Trophoblast cell (in vitro differentiated cells and primary cell): ENCODE measurements around the gene FEM1B.

Experiments used
- DNase-seq, 2 donors: peaks; one replicate each; pipeline ENCODE4 v3.0.0-alpha.2; 2016
- H2AFZ ChIP-seq: 2 replicates; pipeline ENCODE4 v1.6.1; 2013; ENCODE audit warnings: low read length, moderate library complexity, mild to moderate bottlenecking; ENCODE audit not compliant: insufficient read depth, poor library complexity
- H2AK5ac ChIP-seq: 2 replicates; pipeline ENCODE4 v1.6.1; 2013; ENCODE audit warnings: mild to moderate bottlenecking, low read length
- H2BK120ac ChIP-seq: 2 replicates; pipeline ENCODE4 v1.6.1; 2013; ENCODE audit warnings: low read length, mild to moderate bottlenecking, moderate library complexity; ENCODE audit not compliant: insufficient read depth, poor library complexity
- H2BK12ac ChIP-seq: 2 replicates; pipeline ENCODE4 v1.6.1; 2013; ENCODE audit warnings: mild to moderate bottlenecking, low read length, moderate library complexity
- H2BK5ac ChIP-seq: 2 replicates; pipeline ENCODE4 v1.6.1; 2013; ENCODE audit warnings: low read length, low read depth, moderate library complexity, mild to moderate bottlenecking; ENCODE audit not compliant: poor library complexity
- H3K14ac ChIP-seq: 2 replicates; pipeline ENCODE4 v1.6.1; 2013; ENCODE audit warnings: mild to moderate bottlenecking, low read length
- H3K18ac ChIP-seq: 2 replicates; pipeline ENCODE4 v1.6.1; 2013; ENCODE audit warnings: mild to moderate bottlenecking, low read length
- H3K23ac ChIP-seq: 2 replicates; pipeline ENCODE4 v1.6.1; 2013; ENCODE audit warnings: low read length
- H3K27ac ChIP-seq: 2 replicates; pipeline ENCODE4 v1.5.1; 2013; ENCODE audit warnings: low read depth, mild to moderate bottlenecking, inconsistent platforms, low read length, moderate library complexity
- H3K27me3 ChIP-seq: 2 replicates; pipeline ENCODE4 v1.6.1; 2013; ENCODE audit warnings: inconsistent platforms, mild to moderate bottlenecking, low read length, moderate library complexity; ENCODE audit not compliant: insufficient read depth
- H3K36me3 ChIP-seq, 2 experiments: 1 replicate in 1 of 2; 2 replicates in 1 of 2; pipeline ENCODE4 v1.6.1; 2013; ENCODE audit warnings: low read length in 2 of 2, mild to moderate bottlenecking in 2 of 2, moderate library complexity in 1 of 2; ENCODE audit not compliant: insufficient read depth in 2 of 2, control insufficient read depth in 1 of 2
- H3K4ac ChIP-seq: 2 replicates; pipeline ENCODE4 v1.6.1; 2013; ENCODE audit warnings: low read depth, mild to moderate bottlenecking, low read length, moderate library complexity
- H3K4me1 ChIP-seq, 2 experiments: 1 replicate in 1 of 2; 2 replicates in 1 of 2; pipeline ENCODE4 v1.6.1; 2013; ENCODE audit warnings: low read length in 2 of 2, mild to moderate bottlenecking in 2 of 2, moderate library complexity in 1 of 2; ENCODE audit not compliant: insufficient read depth in 2 of 2, control insufficient read depth in 1 of 2
- H3K4me2 ChIP-seq: 2 replicates; pipeline ENCODE4 v1.6.1; 2013; ENCODE audit warnings: inconsistent platforms, mild to moderate bottlenecking, low read length, moderate library complexity
- H3K4me3 ChIP-seq: 2 replicates; pipeline ENCODE4 v1.5.1; 2013; ENCODE audit warnings: mild to moderate bottlenecking, low read depth, low read length, inconsistent platforms
- H3K79me1 ChIP-seq: one replicate; pipeline ENCODE4 v1.6.1; 2013; ENCODE audit warnings: low read length
- H3K79me2 ChIP-seq: 2 replicates; pipeline ENCODE4 v1.6.1; 2013; ENCODE audit warnings: low read length, mild to moderate bottlenecking; ENCODE audit not compliant: control insufficient read depth, insufficient read depth, poor library complexity
- H3K9ac ChIP-seq: 2 replicates; pipeline ENCODE4 v1.6.1; 2013; ENCODE audit warnings: mild to moderate bottlenecking, low read length
- H3K9me3 ChIP-seq: 2 replicates; pipeline ENCODE4 v1.6.1; 2013; ENCODE audit warnings: low read depth, mild to moderate bottlenecking, control low read depth, inconsistent platforms, low read length; ENCODE audit not compliant: insufficient read depth
- H4K12ac ChIP-seq: 2 replicates; pipeline ENCODE4 v1.6.1; 2013; ENCODE audit warnings: low read depth, mild to moderate bottlenecking, low read length, moderate library complexity
- H4K8ac ChIP-seq: 2 replicates; pipeline ENCODE4 v1.6.1; 2013; ENCODE audit warnings: low read depth, mild to moderate bottlenecking, low read length, moderate library complexity
- H4K91ac ChIP-seq: one replicate; pipeline ENCODE4 v1.6.1; 2013; ENCODE audit warnings: low read depth, mild to moderate bottlenecking, low read length, moderate library complexity
- WGBS: extraction: QIAGEN DNeasy Blood & Tissue Kit; methylation state at CpG from one replicate; pipeline ENCODE4 v1.1.7; 2013; ENCODE audit warnings: missing lambda C conversion rate; ENCODE audit not compliant: insufficient read length, insufficient coverage; ENCODE audit errors: extremely low coverage; 5-methylcytosine and 5-hydroxymethylcytosine counted together

Gene FEM1B

DNA sequence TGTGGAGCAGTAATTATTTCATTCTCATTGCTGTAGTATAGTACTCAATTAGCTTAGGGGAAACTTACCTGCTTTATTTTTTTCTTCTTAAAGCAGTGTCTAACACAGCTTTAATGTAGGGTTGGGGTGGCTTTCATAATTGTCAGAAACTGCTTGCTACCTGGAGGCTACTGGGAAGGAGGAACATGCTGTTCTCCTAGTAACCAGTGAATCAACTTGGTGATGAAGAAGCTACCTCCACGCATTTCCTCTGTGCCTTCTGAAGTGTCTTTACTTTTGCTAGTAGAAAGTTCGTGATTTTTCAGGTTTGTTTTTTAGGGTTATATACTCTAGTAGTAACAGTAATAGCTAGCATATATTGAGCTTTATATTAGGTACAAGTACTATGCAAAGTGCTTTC, 11.5 kb downstream of the FEM1B start:
- Histone ChIP-seq H3K27me3 (no peaks in the 10 kb centered on the region), H4K12ac (no peak overlapping the region), H3K27ac (no peak overlapping the region), H2BK12ac (no peak overlapping the region), H2AFZ (no peak overlapping the region), H3K18ac (no peak overlapping the region), H3K23ac (no peak overlapping the region), H3K79me2 (peaks cover 4% of the 10 kb centered on the region), H3K79me1 (no peaks in the 10 kb centered on the region), H2BK120ac (no peak overlapping the region), H3K36me3 (peaks cover 12 to 20% of the 10 kb centered on the region in 2 experiments), H3K4me3 (no peak overlapping the region), H3K9ac (no peak overlapping the region), H2AK5ac (no peak overlapping the region), H4K91ac (no peak overlapping the region), H3K4me2 (no peak overlapping the region), H3K4me1 (no peaks in the 10 kb centered on the region), H3K14ac (no peak overlapping the region), H3K4ac (no peak overlapping the region), H2BK5ac (no peak overlapping the region), H4K8ac (no peak overlapping the region), H3K9me3 (peaks cover 2% of the 10 kb centered on the region)
- no peak for DNase-seq
- WGBS: no CpG with 5 or more reads among the region's 2 CpGs

DNA sequence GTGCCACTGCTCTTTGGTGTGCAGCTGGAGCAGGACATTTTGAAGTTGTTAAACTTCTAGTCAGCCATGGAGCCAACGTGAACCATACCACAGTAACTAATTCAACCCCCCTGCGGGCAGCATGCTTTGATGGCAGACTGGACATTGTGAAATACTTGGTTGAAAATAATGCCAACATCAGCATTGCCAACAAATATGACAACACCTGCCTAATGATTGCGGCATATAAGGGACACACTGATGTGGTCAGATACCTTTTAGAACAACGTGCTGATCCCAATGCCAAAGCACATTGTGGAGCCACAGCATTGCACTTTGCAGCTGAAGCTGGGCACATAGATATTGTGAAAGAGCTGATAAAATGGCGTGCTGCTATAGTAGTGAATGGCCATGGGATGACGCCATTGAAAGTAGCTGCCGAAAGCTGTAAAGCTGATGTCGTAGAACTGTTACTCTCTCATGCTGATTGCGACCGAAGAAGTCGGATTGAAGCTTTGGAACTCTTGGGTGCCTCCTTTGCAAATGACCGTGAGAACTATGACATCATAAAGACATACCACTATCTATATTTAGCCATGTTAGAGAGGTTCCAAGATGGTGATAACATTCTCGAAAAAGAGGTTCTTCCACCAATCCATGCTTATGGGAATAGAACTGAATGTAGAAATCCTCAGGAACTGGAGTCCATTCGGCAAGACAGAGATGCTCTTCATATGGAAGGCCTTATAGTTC, 12.2 kb downstream of the FEM1B start:
- Histone ChIP-seq H3K14ac (no peak overlapping the region), H3K4me2 (no peak overlapping the region), H2BK12ac (no peak overlapping the region), H3K27me3 (no peaks in the 10 kb centered on the region), H3K79me2 (peaks cover 4% of the 10 kb centered on the region), H3K18ac (peak overlapping the region; percentile 58), H4K12ac (no peak overlapping the region), H4K8ac (no peak overlapping the region), H3K36me3 (peaks cover 9 to 17% of the 10 kb centered on the region in 2 experiments), H4K91ac (no peak overlapping the region), H3K9ac (no peak overlapping the region), H2BK120ac (no peak overlapping the region), H3K23ac (no peak overlapping the region), H2BK5ac (no peak overlapping the region), H3K9me3 (no peaks in the 10 kb centered on the region), H3K4ac (peak overlapping the region; percentile 23), H3K27ac (no peak overlapping the region), H3K79me1 (no peaks in the 10 kb centered on the region), H2AFZ (no peak overlapping the region), H3K4me1 (no peaks in the 10 kb centered on the region), H2AK5ac (no peak overlapping the region), H3K4me3 (no peak overlapping the region)
- no CpG with 5 or more reads among the region's 14 CpGs for WGBS
- no peak for DNase-seq

DNA sequence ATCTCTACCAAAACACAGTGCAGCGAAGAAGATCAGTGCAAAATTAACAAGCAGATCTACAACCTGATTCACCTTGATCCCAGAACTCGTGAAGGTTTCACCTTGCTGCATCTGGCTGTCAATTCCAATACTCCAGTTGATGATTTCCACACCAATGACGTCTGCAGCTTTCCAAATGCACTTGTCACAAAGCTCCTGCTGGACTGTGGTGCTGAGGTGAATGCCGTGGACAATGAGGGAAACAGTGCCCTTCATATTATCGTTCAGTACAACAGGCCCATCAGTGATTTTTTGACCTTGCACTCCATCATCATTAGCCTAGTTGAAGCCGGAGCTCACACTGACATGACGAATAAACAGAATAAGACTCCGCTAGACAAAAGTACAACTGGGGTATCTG, 13.2 kb downstream of the FEM1B start:
- Histone ChIP-seq H2BK120ac (no peak overlapping the region), H3K4me2 (no peak overlapping the region), H3K27ac (no peak overlapping the region), H3K4me1 (no peaks in the 10 kb centered on the region), H3K79me1 (no peaks in the 10 kb centered on the region), H2AK5ac (no peak overlapping the region), H4K8ac (no peak overlapping the region), H3K14ac (no peak overlapping the region), H3K4me3 (no peak overlapping the region), H3K18ac (no peak overlapping the region), H3K36me3 (peaks cover 8 to 16% of the 10 kb centered on the region in 2 experiments), H3K23ac (no peak overlapping the region), H2BK5ac (no peak overlapping the region), H4K91ac (no peak overlapping the region), H3K4ac (no peak overlapping the region), H2AFZ (no peak overlapping the region), H3K9me3 (no peaks in the 10 kb centered on the region), H3K9ac (no peak overlapping the region), H2BK12ac (no peak overlapping the region), H3K79me2 (peaks cover 4% of the 10 kb centered on the region), H3K27me3 (no peaks in the 10 kb centered on the region), H4K12ac (no peak overlapping the region)
- no CpG with 5 or more reads among the region's 8 CpGs for WGBS
- no peak for DNase-seq

DNA sequence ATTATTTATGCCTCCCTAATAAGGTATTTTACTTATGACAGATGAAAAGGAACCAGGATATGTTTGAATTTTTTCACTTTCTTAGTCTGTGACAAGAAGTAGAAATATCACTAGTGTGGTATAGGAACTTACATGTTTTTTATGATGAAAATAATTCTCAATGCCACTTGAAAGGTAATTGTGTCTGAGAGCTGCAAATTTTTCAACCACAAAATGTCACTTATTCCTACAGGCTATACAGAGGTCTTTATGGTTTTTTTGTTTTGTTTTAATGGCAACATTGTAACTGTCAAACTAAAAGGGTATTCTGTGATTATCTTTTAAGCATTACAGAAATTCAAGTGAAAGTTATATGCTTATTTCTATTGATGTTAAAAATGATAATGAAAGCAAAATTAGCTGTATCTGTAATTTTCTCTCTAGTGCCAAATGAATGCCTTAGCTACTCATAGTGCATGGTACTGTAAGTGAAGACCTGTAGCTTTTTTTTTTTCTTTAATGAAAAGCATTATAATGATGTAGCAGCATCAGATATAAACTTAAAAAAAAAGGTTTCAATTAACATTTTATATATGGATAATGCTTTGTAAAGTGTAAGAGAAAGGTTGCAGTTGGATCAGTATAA, 14.7 kb downstream of the FEM1B start:
- Histone ChIP-seq H3K27me3 (no peaks in the 10 kb centered on the region), H3K79me1 (no peaks in the 10 kb centered on the region), H4K12ac (no peak overlapping the region), H3K79me2 (peaks cover 4% of the 10 kb centered on the region), H3K27ac (no peak overlapping the region), H2AFZ (no peak overlapping the region), H3K23ac (no peak overlapping the region), H3K18ac (no peak overlapping the region), H2AK5ac (no peak overlapping the region), H3K36me3 (peaks cover 8 to 19% of the 10 kb centered on the region in 2 experiments), H3K4ac (no peak overlapping the region), H3K9me3 (no peaks in the 10 kb centered on the region), H4K8ac (no peak overlapping the region), H2BK5ac (no peak overlapping the region), H3K9ac (no peak overlapping the region), H4K91ac (no peak overlapping the region), H3K14ac (no peak overlapping the region), H3K4me1 (no peaks in the 10 kb centered on the region), H3K4me2 (no peak overlapping the region), H3K4me3 (no peak overlapping the region), H2BK120ac (no peak overlapping the region), H2BK12ac (no peak overlapping the region)
- no peak for DNase-seq
